ENCODE results near the gene HBD. TPM values are rescaled to one million over a fixed set of nuclear protein-coding genes. Genes with fewer than 3 reads are reported as not detected.

Gene HBD
- total and polyA plus RNA-seq, 2 donors from 2014 or later = 1.3 to 5.6 TPM

DNA sequence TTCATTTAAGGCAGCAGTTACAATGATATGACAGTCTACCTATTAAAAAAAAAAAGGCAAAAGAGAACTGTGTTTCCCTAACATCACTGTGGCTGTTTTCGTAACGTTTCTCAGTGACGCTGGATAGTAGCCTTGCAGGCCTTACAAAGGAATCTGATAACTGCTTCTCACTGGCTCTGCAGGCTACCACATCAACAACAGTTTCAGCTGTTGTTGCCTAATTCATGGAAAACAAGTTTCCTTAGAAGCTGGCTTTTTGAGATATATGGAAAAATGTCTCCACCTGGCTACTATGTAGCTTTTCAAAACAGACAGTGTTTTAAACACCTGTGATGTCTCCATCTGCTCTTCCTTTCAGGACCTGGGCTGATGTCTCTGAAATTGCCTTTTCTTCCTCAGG lies 37.6 kb downstream of the HBD start:
- intact Hi-C loops (cut with DNase I) = no loop called here
- Histone ChIP-seq H3K27ac (ENCODE audit: low read depth in 2 of 2, low read length in 2 of 2) (no peak overlapping the region), H3K9ac (ENCODE audit: low read length in 3 of 3) (no peak overlapping the region), H3K4me3 (ENCODE audit: low read length in 3 of 3) (no peak overlapping the region), H3K4me1 (ENCODE audit: control insufficient read depth in 2 of 3, insufficient read depth in 2 of 3, low read depth in 1 of 3, low read length in 3 of 3) (no peaks in the 10 kb centered on the region), H3K27me3 (ENCODE audit: control insufficient read depth, insufficient read depth, low read length) (no peaks in the 10 kb centered on the region), H3K9me3 (ENCODE audit: control insufficient read depth in 2 of 3, insufficient read depth in 1 of 3, low read length in 3 of 3) (peaks cover 0 to 3% (median 0%) of the 10 kb centered on the region in 3 donors), H3K36me3 (ENCODE audit: control insufficient read depth in 2 of 3, insufficient read depth in 3 of 3, low read length in 3 of 3) (no peaks in the 10 kb centered on the region)
- TF ChIP-seq, protein P1, sequence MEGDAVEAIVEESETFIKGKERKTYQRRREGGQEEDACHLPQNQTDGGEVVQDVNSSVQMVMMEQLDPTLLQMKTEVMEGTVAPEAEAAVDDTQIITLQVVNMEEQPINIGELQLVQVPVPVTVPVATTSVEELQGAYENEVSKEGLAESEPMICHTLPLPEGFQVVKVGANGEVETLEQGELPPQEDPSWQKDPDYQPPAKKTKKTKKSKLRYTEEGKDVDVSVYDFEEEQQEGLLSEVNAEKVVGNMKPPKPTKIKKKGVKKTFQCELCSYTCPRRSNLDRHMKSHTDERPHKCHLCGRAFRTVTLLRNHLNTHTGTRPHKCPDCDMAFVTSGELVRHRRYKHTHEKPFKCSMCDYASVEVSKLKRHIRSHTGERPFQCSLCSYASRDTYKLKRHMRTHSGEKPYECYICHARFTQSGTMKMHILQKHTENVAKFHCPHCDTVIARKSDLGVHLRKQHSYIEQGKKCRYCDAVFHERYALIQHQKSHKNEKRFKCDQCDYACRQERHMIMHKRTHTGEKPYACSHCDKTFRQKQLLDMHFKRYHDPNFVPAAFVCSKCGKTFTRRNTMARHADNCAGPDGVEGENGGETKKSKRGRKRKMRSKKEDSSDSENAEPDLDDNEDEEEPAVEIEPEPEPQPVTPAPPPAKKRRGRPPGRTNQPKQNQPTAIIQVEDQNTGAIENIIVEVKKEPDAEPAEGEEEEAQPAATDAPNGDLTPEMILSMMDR (IDR thresholded peaks at IDR 0.05; ENCODE audit: borderline replicate concordance, extremely low read depth, insufficient read depth) = no peak
- FAIRE-seq = no peak
- DNase-seq = no peak

- H3K9me3 ChIP-seq (ENCODE audit: control insufficient read depth in 2 of 3, insufficient read depth in 1 of 3, low read length in 3 of 3) = peaks cover 0 to 3% (median 0%) of the 10 kb centered on the region in 3 donors
- TF ChIP-seq, protein P1 (IDR thresholded peaks at IDR 0.05; ENCODE audit: borderline replicate concordance, extremely low read depth, insufficient read depth) = no peak
- no peaks in the 10 kb centered on the region for H3K27me3 ChIP-seq (ENCODE audit: control insufficient read depth, insufficient read depth, low read length)
- no peak overlapping the region for H3K27ac ChIP-seq (ENCODE audit: low read depth in 2 of 2, low read length in 2 of 2)
- intact Hi-C loops (cut with DNase I) = no loop called here
- DNase-seq (no peak), FAIRE-seq (no peak)
- no peaks in the 10 kb centered on the region for H3K36me3 ChIP-seq (ENCODE audit: control insufficient read depth in 2 of 3, insufficient read depth in 3 of 3, low read length in 3 of 3)
- no peak overlapping the region for H3K4me3 ChIP-seq (ENCODE audit: low read length in 3 of 3)
- no peak overlapping the region for H3K9ac ChIP-seq (ENCODE audit: low read length in 3 of 3)
- H3K4me1 ChIP-seq (ENCODE audit: control insufficient read depth in 2 of 3, insufficient read depth in 2 of 3, low read depth in 1 of 3, low read length in 3 of 3) = no peaks in the 10 kb centered on the region
Observed at GRCh38 chr11:5196067-5196466, 38.2 kb downstream of the HBD start.

DNA sequence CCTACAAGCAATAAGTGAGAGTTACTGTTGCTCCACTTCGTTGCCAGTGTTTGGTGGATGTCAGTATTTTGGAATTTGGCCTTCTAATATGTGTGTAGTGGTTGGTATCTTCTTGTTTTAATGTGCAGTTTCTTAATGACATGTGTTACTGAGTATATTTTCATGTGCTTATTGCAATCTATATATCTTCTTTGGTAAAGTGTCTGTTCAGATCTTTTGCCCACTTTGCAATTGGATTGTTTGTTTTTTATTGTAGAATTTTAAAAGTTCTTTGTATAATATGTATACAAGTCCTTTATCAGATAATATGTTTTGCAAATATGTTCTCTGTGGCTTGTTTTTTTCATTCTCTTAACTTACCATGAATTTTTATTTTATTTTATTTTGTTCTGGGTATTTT lies 41.5 kb downstream of the HBD start:
- DNase-seq = no peak
- FAIRE-seq = no peak
- intact Hi-C loops (cut with DNase I) = no loop called here
- Histone ChIP-seq H3K27ac (ENCODE audit: low read depth in 2 of 2, low read length in 2 of 2) (no peak overlapping the region), H3K4me1 (ENCODE audit: control insufficient read depth in 2 of 3, insufficient read depth in 2 of 3, low read depth in 1 of 3, low read length in 3 of 3) (no peaks in the 10 kb centered on the region), H3K9ac (ENCODE audit: low read length in 3 of 3) (no peak overlapping the region), H3K36me3 (ENCODE audit: control insufficient read depth in 2 of 3, insufficient read depth in 3 of 3, low read length in 3 of 3) (no peaks in the 10 kb centered on the region), H3K4me3 (ENCODE audit: low read length in 3 of 3) (no peak overlapping the region), H3K9me3 (ENCODE audit: control insufficient read depth in 2 of 3, insufficient read depth in 1 of 3, low read length in 3 of 3) (peaks cover 0 to 8% (median 0%) of the 10 kb centered on the region in 3 donors), H3K27me3 (ENCODE audit: control insufficient read depth, insufficient read depth, low read length) (no peaks in the 10 kb centered on the region)
- TF ChIP-seq, protein P1 (IDR thresholded peaks at IDR 0.05; ENCODE audit: borderline replicate concordance, extremely low read depth, insufficient read depth) = no peak

GRCh38 chr11:5188201-5188600 lies 46.1 kb downstream of the HBD start:
- no peaks in the 10 kb centered on the region for H3K4me1 ChIP-seq (ENCODE audit: control insufficient read depth in 2 of 3, insufficient read depth in 2 of 3, low read depth in 1 of 3, low read length in 3 of 3)
- TF ChIP-seq, protein P1 (IDR thresholded peaks at IDR 0.05; ENCODE audit: borderline replicate concordance, extremely low read depth, insufficient read depth) = no peak
- intact Hi-C loops (cut with DNase I) = no loop called here

More at GRCh38 chr11:5188201-5188600, 46.1 kb downstream of the HBD start:
- no peak overlapping the region for H3K4me3 ChIP-seq (ENCODE audit: low read length in 3 of 3)
- H3K9ac ChIP-seq (ENCODE audit: low read length in 3 of 3) = no peak overlapping the region
- H3K27me3 ChIP-seq (ENCODE audit: control insufficient read depth, insufficient read depth, low read length) = no peaks in the 10 kb centered on the region
- FAIRE-seq (no peak), DNase-seq (no peak)
- H3K27ac ChIP-seq (ENCODE audit: low read depth in 2 of 2, low read length in 2 of 2) = no peak overlapping the region
- peaks cover 0 to 5% (median 0%) of the 10 kb centered on the region in 3 donors for H3K9me3 ChIP-seq (ENCODE audit: control insufficient read depth in 2 of 3, insufficient read depth in 1 of 3, low read length in 3 of 3)
- H3K36me3 ChIP-seq (ENCODE audit: control insufficient read depth in 2 of 3, insufficient read depth in 3 of 3, low read length in 3 of 3) = no peaks in the 10 kb centered on the region

Data from kidney (tissue), 14 donors.